Measurements from ENCODE around the gene HOXC6. TPM values are rescaled to one million over a fixed set of nuclear protein-coding genes. Genes with fewer than 3 reads are reported as not detected.

Gene HOXC6
- total and polyA plus RNA-seq, 10 of the 15 experiments (the other 5 are each of a cell fraction or from before 2014, with no cell fraction given) = 0.02 to 0.55 (median 0.45) TPM; not detected in 4

DNA sequence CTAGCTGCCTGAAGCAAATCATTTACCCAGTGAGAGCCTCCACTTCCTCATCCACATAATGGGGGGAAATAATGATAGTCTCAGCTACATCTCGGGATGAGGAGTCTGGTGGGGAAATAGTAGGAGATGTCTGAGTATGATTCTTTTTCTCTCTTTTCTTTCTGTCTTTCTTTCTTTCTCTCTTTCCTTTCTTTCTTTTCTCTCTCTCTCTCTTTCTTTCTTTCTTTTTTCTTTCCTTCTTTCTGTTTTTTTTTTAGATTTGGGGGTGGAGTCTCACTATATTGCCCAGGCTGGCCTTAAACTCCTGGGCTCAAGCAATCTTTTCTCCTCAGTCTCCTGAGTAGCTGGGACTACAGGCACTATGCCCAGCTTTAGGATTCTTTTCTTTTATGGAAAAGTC is 38.2 kb downstream of the HOXC6 start:
- no peak overlapping the region for H3K4me3 ChIP-seq
- no peaks in the 10 kb centered on the region for H4K20me1 ChIP-seq (ENCODE audit: control insufficient read depth, insufficient read depth)
- in situ Hi-C loops (cut with MboI) = no loop called here
- H3K9me3 ChIP-seq (replicated peaks; ENCODE audit: control insufficient read depth, insufficient read depth, low read length) = no peaks in the 10 kb centered on the region
- 45% methylated on average over 1 of the region's 1 CpG for WGBS (ENCODE audit: insufficient coverage, insufficient replicate concordance, low lambda C conversion rate, missing lambda C conversion rate)
- ChIA-PET CTCF (interaction anchor here (0.6 to 2.2 kb wide), 3 partner anchors 13 to 139 kb away, joined by 3 to 6 read pairs (median 5); partner anchors contain the start of genes HOXC4 and HOXC5), POLR2A (interaction anchor here (0.6 to 0.7 kb wide), 2 partner anchors 38 to 344 kb away, joined by 3 to 4 read pairs; partner anchors contain the start of gene HOXC6), RAD21 (ENCODE audit: unreplicated experiment) (no interaction called here), SMC1A (ENCODE audit: uncharacterized antibody, unreplicated experiment) (no interaction called here)
- no peak overlapping the region for H3K27ac ChIP-seq (ENCODE audit: control insufficient read depth, insufficient read depth)
- DNase-seq (ENCODE audit: low read depth, low spot score) (no peak), FAIRE-seq (no peak), ATAC-seq (no peak)
- H3K27me3 ChIP-seq (replicated peaks in 1 of 2; ENCODE audit: control insufficient read depth in 2 of 2, insufficient read depth in 2 of 2, low read length in 1 of 2) = 0 out of 4 replicates have a peak, but pooled peaks cover 0 to 3% of the 10 kb centered on the region in 2 experiments
- H2AFZ ChIP-seq (ENCODE audit: control insufficient read depth, low read depth, low read length) = no peak overlapping the region
- no peaks in the 10 kb centered on the region for H3K36me3 ChIP-seq (ENCODE audit: control insufficient read depth in 2 of 2, insufficient read depth in 2 of 2, low read length in 1 of 2)
- H3K79me2 ChIP-seq (ENCODE audit: control insufficient read depth, insufficient read depth, low read length) = no peaks in the 10 kb centered on the region
- no TSS peak for BruUV-seq (replicated peaks)
- H3K9ac ChIP-seq (ENCODE audit: control insufficient read depth, insufficient read depth, low read length) = no peak overlapping the region
- no peak overlapping the region for H3K4me2 ChIP-seq (ENCODE audit: control insufficient read depth, insufficient read depth)
- H3K4me1 ChIP-seq (ENCODE audit: control insufficient read depth, insufficient read depth, low read length) = no peaks in the 10 kb centered on the region
- intact Hi-C loops (cut with micrococcal nuclease; ENCODE audit: unreplicated experiment) = no loop called here
- TF ChIP-seq MTA2 (IDR thresholded peaks at IDR 0.05; ENCODE audit: low read depth) = no peak
- TF ChIP-seq ZNF274 (IDR thresholded peaks at IDR 0.05; ENCODE audit: insufficient read depth, insufficient read length) = no peak
- no peak for TF ChIP-seq RELB (IDR thresholded peaks at IDR 0.05; ENCODE audit: low read depth)
- no peak for TF ChIP-seq SMARCA5 (IDR thresholded peaks at IDR 0.05)
- TF ChIP-seq MLLT1 (IDR thresholded peaks at IDR 0.05) = no peak
- TF ChIP-seq BHLHE40 (IDR thresholded peaks at IDR 0.05; ENCODE audit: borderline replicate concordance in 1 of 2, low read depth in 2 of 2, low read length in 1 of 2) = no peak
- TF ChIP-seq, protein P1, sequence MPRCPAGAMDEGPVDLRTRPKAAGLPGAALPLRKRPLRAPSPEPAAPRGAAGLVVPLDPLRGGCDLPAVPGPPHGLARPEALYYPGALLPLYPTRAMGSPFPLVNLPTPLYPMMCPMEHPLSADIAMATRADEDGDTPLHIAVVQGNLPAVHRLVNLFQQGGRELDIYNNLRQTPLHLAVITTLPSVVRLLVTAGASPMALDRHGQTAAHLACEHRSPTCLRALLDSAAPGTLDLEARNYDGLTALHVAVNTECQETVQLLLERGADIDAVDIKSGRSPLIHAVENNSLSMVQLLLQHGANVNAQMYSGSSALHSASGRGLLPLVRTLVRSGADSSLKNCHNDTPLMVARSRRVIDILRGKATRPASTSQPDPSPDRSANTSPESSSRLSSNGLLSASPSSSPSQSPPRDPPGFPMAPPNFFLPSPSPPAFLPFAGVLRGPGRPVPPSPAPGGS (IDR thresholded peaks at IDR 0.05; ENCODE audit: borderline replicate concordance, insufficient read depth, low read depth, low read length, poor library complexity, severe bottlenecking) = no peak
- TF ChIP-seq MYC (IDR thresholded peaks at IDR 0.05; ENCODE audit: insufficient read depth, insufficient read length, insufficient replicate concordance, low read length, severe bottlenecking) = no peak
- TF ChIP-seq ZBTB33 (IDR thresholded peaks at IDR 0.05) = no peak
- no peak for TF ChIP-seq TAF1 (IDR thresholded peaks at IDR 0.05; ENCODE audit: borderline replicate concordance, low read depth, low read length)
- TF ChIP-seq SIX5 (IDR thresholded peaks at IDR 0.05; ENCODE audit: low read depth, low read length, severe bottlenecking) = no peak
- TF ChIP-seq, protein P2, sequence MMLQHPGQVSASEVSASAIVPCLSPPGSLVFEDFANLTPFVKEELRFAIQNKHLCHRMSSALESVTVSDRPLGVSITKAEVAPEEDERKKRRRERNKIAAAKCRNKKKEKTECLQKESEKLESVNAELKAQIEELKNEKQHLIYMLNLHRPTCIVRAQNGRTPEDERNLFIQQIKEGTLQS (IDR thresholded peaks at IDR 0.05; ENCODE audit: borderline replicate concordance, extremely low read depth, low read depth, low read length) = no peak
- no peak for TF ChIP-seq KDM1A (IDR thresholded peaks at IDR 0.05; ENCODE audit: borderline replicate concordance)
- no peak for TF ChIP-seq YBX1 (IDR thresholded peaks at IDR 0.05)

Measured in GM12878 (cell line).